MM.1S (cell line): Measurements from ENCODE around the gene CHN2.

Experiments used
- CTCF ChIP-seq: fragments of 300-600 bp; sonication (generic); IDR thresholded peaks from 2 replicates; pipeline ENCODE4 v1.5.1; 2016; ENCODE audit warnings: antibody characterized with exemption, low read length, mixed read lengths
- EZH2 ChIP-seq: fragments of 300-600 bp; sonication (generic); optimal IDR thresholded peaks from 2 replicates; pipeline ENCODE3; 2017; ENCODE audit warnings: low read depth, mild to moderate bottlenecking, antibody characterized with exemption, low read length, mixed read lengths

GRCh38 chr7:29269935-29270334 lies 75.4 kb downstream of the CHN2 start:
- TF ChIP-seq CTCF = no peak
- no peak for TF ChIP-seq EZH2
